ENCODE results near the gene NR2E3.

Gene NR2E3

DNA sequence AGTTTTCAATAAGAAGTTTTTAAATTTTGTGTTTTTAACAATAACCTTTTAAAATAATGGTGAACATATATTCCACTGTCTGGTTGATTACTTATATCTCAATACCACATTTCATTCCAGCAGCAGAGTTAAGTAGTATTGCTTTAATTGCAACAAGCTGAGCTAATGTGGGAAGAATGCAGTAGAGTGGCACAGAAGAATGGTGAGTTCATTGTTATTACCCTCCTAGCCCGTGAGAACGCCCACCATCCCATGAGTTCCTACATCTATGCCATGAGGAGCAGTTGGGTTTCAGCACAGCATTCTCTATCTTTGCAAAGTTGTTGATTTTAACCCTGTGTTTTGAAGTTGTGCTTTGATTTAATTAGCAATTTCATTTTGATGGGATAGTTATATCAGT is 17.8 kb upstream of the NR2E3 start:
- DNase-seq: no peak

- no peak for DNase-seq
These were observed 11.7 kb upstream of the NR2E3 start for GRCh38 chr15:71798641-71799040.

DNA sequence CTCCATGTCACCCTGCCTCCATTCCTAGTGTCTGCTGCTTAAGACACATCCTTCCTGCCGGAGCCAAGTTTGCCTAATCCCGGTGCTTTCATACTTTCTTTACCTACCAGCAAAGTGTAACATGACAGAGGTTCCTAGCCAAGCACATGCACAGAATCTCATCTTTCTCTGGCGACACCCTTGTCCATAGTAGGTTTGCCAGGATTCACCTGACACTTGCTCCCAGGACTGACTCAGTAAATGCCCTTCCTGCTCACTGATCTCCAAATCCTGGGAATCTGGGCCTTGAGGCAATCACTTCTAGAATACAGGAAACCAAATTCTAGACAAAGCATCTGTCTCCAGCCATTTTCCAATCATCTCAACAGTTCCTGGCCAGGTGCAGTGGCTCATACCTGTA is 10.2 kb upstream of the NR2E3 start:
- no peak for DNase-seq

GRCh38 chr15:71800835-71801745 is 9.3 kb upstream of the NR2E3 start:
- no peak for DNase-seq

DNA sequence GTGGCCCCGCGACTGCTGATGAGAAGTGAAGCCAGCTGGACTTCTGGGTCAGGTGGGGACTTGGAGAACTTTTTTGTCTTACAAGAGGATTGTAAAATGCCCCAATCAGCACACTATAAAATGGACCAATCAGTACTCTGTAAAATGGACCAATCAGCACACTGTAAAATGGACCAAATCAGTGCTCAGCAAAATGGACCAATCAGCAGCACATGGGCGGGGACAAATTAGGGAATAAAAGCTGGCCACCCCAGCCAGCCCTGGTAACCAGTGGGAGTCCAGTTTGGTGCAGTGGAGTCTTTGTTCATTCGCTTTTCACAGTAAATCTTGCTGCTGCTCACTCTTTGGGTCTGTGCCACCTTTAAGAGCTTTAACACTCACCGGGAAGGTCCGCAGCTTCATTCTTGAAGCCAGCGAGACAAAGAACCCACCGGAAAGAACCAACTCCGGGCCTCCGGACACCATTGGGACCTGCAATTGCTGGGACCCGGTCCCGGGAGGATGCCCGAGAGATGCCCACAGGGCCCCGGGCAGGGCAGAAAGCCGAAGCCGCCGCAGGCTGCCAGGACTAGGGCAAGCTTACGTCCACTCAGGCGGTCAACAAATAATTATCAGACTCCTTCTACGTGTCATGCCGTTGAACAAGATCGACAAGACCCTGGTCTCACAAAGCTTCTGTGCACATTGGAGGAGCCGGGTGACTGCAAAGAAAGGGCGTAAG is 8.3 kb upstream of the NR2E3 start:
- DNase-seq: no peak

DNA sequence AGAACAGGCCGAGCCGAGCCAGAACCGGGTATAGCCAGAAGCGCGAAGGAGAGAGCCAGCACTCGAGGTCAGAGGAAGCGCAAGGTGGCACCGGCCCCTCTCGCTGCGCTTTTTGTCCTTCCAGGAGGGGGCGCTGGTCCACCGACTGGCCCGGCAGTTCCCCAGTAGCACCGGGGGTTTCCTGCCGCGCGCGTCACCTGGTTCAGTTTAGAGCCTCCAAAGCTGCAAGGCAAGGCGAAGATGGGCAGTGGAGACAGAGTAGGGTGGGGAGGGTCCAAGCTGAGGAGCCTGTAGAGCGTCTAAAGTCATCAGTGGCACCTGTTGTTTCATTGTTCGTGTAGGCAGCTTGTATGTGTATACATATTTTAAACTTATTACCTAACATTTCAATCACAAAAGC is 7.6 kb upstream of the NR2E3 start:
- no peak for DNase-seq

GRCh38 chr15:71804226-71804625 is 6.1 kb upstream of the NR2E3 start:
- DNase-seq: peak; percentile 20

- DNase-seq: no peak
These were observed 5.5 kb upstream of the NR2E3 start for GRCh38 chr15:71804695-71805470.

DNA sequence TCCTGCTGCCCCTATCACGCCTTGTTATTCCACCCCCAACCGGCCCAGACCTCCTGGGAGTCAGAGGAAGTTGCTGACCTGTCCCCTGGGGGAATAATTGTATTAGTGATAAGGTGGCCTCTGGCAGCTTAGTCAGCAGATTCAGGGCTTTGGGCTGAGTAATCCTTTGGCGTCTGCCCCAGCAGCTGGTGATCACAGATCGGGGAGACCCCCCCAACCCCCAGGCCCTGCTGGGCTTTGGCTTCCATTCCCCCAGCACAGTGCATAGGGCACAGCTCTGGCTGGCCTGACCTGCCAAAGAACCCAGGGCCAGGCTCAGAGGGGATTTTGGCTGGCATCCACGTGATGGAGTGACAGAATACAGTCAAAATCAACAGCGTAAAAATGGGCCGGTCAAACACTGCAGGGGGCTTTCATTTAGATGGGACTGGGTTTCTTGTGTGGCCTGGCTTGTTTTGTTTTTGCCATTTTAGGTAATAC is 3.9 kb upstream of the NR2E3 start:
- no peak for DNase-seq

DNA sequence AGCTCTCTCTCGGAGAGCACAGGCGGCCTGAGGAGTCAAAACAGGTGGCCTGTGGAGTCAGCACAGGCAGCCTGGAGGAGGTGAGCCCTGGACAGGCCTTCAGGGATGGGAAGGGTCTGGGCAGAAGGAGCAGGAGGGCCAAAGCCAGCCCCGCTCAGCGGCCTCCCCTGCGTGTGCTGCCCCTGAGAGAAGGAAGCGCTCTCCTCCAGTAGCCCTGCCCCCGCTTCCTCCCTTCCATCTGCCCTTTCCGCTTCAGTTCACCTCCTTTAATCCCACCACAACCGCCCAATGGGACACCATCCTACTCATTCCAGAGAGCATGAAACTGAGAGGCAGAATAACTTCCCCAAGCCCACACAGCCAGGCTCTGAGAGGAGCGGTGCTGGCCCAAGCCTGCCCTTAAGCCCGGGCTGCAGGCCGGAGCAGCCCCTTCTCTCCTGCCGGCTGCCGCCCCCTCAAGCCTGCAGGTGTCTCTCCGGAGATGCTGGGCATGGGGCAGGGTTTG is 3.2 kb upstream of the NR2E3 start:
- DNase-seq: no peak

DNA sequence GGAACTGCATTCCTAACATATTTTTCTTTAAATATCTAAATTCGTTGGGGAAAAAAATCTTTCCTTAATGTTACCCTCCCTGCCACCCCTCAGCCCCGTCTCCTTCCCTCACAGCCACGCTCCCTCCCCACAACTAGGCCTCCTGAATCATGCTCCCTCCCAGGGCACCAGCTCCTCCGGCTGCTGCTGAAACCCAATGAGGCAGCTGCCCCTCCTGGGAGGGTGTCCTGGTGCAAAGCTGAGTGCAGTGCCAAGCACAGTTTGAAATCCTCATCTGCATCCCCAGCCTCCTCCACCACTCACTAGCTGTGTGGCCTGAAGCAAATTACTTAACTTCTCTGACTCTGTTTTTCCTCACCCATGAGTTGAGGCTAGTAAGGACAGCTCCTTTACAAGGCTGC is 2.7 kb upstream of the NR2E3 start:
- DNase-seq: no peak

GRCh38 chr15:71808311-71809020 is 1.9 kb upstream of the NR2E3 start:
- DNase-seq: no peak

DNA sequence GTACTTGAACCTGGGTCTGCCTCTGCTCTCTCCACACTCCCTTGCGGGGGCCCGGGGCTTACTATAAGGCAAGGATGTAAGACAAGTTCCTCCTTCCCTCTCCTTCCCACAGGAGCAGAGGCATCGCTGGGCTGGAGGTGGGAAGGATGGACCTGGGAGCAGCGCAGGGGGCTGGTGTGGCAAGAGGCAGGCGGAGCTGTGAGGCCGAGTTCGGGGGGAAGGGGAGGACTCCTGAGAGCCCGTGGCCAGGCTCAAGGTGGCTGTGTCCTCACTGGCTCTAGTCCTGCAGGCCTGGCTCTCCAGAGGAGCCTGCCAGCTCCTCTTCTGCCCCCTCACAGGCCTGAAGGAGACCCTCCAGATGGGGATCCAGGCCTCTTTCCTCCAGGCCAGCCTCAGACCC is 1.0 kb upstream of the NR2E3 start:
- DNase-seq: no peak

DNA sequence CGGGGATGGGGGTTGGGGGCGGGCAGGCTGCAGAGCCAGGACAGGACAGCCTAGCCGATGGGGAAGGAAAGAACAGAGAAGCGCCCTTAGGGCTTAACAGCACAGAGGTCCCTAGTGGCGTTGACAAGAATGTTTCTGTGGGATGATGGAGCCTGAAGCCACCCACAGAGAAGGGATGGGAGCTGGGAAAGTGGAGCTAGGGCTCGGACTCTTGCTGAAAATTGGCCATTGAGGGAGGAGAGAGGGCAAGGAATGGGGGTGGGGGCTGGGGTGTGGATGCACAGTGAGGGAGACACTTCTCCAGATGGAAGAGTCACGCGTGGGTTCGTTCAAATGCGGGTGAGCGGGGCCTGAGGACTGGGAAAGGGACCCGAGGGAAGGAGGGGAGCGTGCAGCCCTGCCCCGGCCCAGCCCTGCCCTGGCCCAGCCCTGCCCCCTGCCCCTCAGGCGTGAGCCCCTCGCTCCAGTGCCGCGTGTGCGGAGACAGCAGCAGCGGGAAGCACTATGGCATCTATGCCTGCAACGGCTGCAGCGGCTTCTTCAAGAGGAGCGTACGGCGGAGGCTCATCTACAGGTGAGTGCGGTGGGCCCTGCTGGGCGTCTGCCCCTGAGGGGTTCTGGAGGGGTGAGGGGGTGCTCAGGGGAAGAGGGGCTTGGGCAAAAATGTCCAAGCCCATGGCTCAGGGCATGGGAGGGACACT is 832 bp downstream of the NR2E3 start:
- DNase-seq: no peak

GRCh38 chr15:71811752-71812735 is 1.7 kb downstream of the NR2E3 start:
- DNase-seq: no peak

- DNase-seq: no peak
These were observed 2.8 kb downstream of the NR2E3 start for GRCh38 chr15:71812966-71813722.

- no peak for DNase-seq
These were observed 3.5 kb downstream of the NR2E3 start for GRCh38 chr15:71813723-71814470.

DNA sequence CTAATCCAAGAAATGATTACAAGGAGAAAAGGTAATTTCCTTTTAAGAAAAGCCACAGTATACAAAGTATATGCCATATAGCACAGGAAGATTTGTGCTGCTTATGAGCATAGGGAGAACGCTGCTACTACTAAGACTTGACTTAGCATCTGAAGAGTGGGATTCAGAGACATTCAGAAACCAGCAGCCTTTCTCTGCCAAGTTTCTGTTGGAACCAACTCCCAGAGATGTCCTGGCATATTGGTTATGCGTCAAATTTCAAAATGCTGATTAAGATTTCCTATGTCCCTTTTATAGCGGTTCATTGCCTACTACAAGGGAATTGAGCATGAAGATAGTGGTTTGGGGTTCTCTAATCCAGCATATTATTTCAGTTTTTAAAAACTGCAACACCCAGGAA is 4.9 kb downstream of the NR2E3 start:
- DNase-seq: no peak

DNA sequence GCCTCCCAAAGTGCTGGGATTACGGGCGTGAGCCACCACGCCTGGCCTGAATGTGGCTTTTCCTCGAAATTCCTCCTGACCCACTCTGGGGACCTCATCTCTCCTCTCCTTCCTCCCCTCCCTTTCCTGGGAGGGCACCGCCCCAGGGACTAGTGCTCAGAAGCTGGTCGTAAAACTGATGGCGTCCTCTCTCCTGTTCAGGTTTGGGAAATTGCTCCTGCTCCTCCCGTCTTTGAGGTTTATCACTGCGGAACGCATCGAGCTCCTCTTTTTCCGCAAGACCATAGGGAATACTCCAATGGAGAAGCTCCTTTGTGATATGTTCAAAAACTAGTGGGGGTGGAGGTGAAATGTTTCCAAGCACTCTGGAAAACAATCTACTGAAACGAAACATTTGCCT is 7.0 kb downstream of the NR2E3 start:
- no peak for DNase-seq

Data from SHP77 treated with DMSO at 0.1 percent for 48 hours (cell line).